Measurements from ENCODE around the gene DLGAP1.

DLGAP1 gene

GRCh38 chr18:4256766-4257417, 198.2 kb downstream of the DLGAP1 start:
- no peaks in the 10 kb centered on the region for H3K36me3 ChIP-seq (ENCODE audit: control insufficient read depth in 1 of 2, insufficient read depth in 2 of 2, low read length in 2 of 2)
- H3K9me3 ChIP-seq (ENCODE audit: control insufficient read depth in 1 of 2, low read length in 2 of 2), result no peaks in the 10 kb centered on the region
- H3K27me3 ChIP-seq (ENCODE audit: low read depth, low read length), result no peaks in the 10 kb centered on the region
- no peak overlapping the region for H3K27ac ChIP-seq (ENCODE audit: low read length)
- H3K4me3 ChIP-seq (ENCODE audit: low read depth in 1 of 2, low read length in 2 of 2), result no peak overlapping the region
- no peaks in the 10 kb centered on the region for H3K4me1 ChIP-seq (ENCODE audit: control insufficient read depth in 1 of 2, insufficient read depth in 2 of 2, low read length in 2 of 2)

DNA sequence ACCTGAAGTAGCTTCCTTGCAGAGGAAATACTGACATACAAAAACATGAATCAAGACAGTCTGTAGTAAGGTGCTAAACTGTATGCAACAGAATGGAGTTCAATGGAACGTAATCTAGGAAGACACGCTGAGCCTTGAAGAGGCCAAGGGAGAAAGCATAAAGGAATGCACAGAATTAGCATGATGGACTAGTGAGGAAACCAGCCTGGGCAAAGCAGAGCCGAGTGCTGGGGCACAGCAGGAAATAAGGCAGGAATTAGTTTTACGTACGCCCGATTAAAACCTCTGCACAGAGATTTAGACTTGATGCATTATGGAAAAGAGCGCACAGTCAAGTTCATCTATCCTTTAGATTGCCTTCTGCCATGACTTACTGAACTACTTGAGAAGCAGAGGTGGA, 200.3 kb downstream of the DLGAP1 start:
- no peak overlapping the region for H3K4me3 ChIP-seq (ENCODE audit: low read depth in 1 of 2, low read length in 2 of 2)
- H3K9me3 ChIP-seq (ENCODE audit: control insufficient read depth in 1 of 2, low read length in 2 of 2), result no peaks in the 10 kb centered on the region
- H3K36me3 ChIP-seq (ENCODE audit: control insufficient read depth in 1 of 2, insufficient read depth in 2 of 2, low read length in 2 of 2), result no peaks in the 10 kb centered on the region
- H3K4me1 ChIP-seq (ENCODE audit: control insufficient read depth in 1 of 2, insufficient read depth in 2 of 2, low read length in 2 of 2), result no peaks in the 10 kb centered on the region
- H3K27ac ChIP-seq (ENCODE audit: low read length), result no peak overlapping the region
- H3K27me3 ChIP-seq (ENCODE audit: low read depth, low read length), result no peaks in the 10 kb centered on the region

- H3K27ac ChIP-seq (ENCODE audit: low read length), result no peak overlapping the region
- H3K36me3 ChIP-seq (ENCODE audit: control insufficient read depth in 1 of 2, insufficient read depth in 2 of 2, low read length in 2 of 2), result no peaks in the 10 kb centered on the region
- H3K27me3 ChIP-seq (ENCODE audit: low read depth, low read length), result no peaks in the 10 kb centered on the region
- H3K4me1 ChIP-seq (ENCODE audit: control insufficient read depth in 1 of 2, insufficient read depth in 2 of 2, low read length in 2 of 2), result no peaks in the 10 kb centered on the region
- no peaks in the 10 kb centered on the region for H3K9me3 ChIP-seq (ENCODE audit: control insufficient read depth in 1 of 2, low read length in 2 of 2)
- no peak overlapping the region for H3K4me3 ChIP-seq (ENCODE audit: low read depth in 1 of 2, low read length in 2 of 2)
Measured at GRCh38 chr18:4252829-4253228, 202.3 kb downstream of the DLGAP1 start.

DNA sequence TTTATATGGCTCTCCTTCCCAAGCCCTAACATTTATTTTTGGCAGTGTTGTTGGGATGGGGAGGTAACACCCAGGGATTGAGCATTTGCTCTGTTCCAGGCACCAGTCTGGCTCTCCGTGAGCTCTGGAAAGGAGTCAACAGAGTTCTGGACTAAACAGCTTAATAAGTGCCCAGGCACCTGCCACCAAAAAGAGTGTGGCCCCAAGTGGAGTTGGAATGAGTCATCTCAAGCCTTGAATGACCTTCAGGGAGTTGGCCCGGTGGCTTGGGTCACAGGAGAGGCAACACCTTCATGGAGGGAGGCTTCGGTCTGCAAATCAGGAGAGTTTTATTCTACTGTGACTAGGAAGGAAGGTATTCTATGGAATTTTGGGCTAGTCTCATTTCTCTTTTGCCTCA, 203.2 kb downstream of the DLGAP1 start:
- H3K4me3 ChIP-seq (ENCODE audit: low read depth in 1 of 2, low read length in 2 of 2), result no peak overlapping the region
- H3K9me3 ChIP-seq (ENCODE audit: control insufficient read depth in 1 of 2, low read length in 2 of 2), result no peaks in the 10 kb centered on the region
- no peak overlapping the region for H3K27ac ChIP-seq (ENCODE audit: low read length)
- H3K4me1 ChIP-seq (ENCODE audit: control insufficient read depth in 1 of 2, insufficient read depth in 2 of 2, low read length in 2 of 2), result no peaks in the 10 kb centered on the region
- no peaks in the 10 kb centered on the region for H3K36me3 ChIP-seq (ENCODE audit: control insufficient read depth in 1 of 2, insufficient read depth in 2 of 2, low read length in 2 of 2)
- H3K27me3 ChIP-seq (ENCODE audit: low read depth, low read length), result no peaks in the 10 kb centered on the region

DNA sequence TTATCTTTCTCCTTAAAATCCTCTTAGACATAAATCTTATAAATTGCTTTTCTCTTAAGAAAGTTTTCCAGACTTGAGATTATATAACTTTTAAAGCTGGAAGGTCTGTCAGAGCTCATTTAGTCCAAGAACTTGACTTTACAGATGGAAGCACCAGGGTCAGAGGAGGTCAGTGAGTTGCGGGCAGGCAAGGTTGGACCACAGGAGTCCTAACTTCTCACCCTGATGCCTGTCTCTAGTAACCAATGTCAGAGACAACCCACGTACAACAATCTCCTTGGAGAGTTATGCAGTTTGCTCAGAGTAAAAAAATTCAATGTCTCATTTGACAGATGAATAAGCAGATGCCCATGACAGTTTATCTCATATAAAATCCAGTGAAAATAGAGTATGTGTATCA, 203.9 kb downstream of the DLGAP1 start:
- H3K4me3 ChIP-seq (ENCODE audit: low read depth in 1 of 2, low read length in 2 of 2), result no peak overlapping the region
- no peaks in the 10 kb centered on the region for H3K36me3 ChIP-seq (ENCODE audit: control insufficient read depth in 1 of 2, insufficient read depth in 2 of 2, low read length in 2 of 2)
- no peaks in the 10 kb centered on the region for H3K4me1 ChIP-seq (ENCODE audit: control insufficient read depth in 1 of 2, insufficient read depth in 2 of 2, low read length in 2 of 2)
- H3K9me3 ChIP-seq (ENCODE audit: control insufficient read depth in 1 of 2, low read length in 2 of 2), result no peaks in the 10 kb centered on the region
- H3K27me3 ChIP-seq (ENCODE audit: low read depth, low read length), result no peaks in the 10 kb centered on the region
- no peak overlapping the region for H3K27ac ChIP-seq (ENCODE audit: low read length)

- no peaks in the 10 kb centered on the region for H3K4me1 ChIP-seq (ENCODE audit: control insufficient read depth in 1 of 2, insufficient read depth in 2 of 2, low read length in 2 of 2)
- no peak overlapping the region for H3K4me3 ChIP-seq (ENCODE audit: low read depth in 1 of 2, low read length in 2 of 2)
- H3K36me3 ChIP-seq (ENCODE audit: control insufficient read depth in 1 of 2, insufficient read depth in 2 of 2, low read length in 2 of 2), result no peaks in the 10 kb centered on the region
- H3K27ac ChIP-seq (ENCODE audit: low read length), result no peak overlapping the region
- H3K9me3 ChIP-seq (ENCODE audit: control insufficient read depth in 1 of 2, low read length in 2 of 2), result no peaks in the 10 kb centered on the region
- H3K27me3 ChIP-seq (ENCODE audit: low read depth, low read length), result no peaks in the 10 kb centered on the region
Measured at GRCh38 chr18:4250141-4250540, 205.0 kb downstream of the DLGAP1 start.

GRCh38 chr18:4248686-4249085, 206.4 kb downstream of the DLGAP1 start:
- Histone ChIP-seq H3K4me3 (ENCODE audit: low read depth in 1 of 2, low read length in 2 of 2) (no peak overlapping the region), H3K4me1 (ENCODE audit: control insufficient read depth in 1 of 2, insufficient read depth in 2 of 2, low read length in 2 of 2) (no peaks in the 10 kb centered on the region), H3K36me3 (ENCODE audit: control insufficient read depth in 1 of 2, insufficient read depth in 2 of 2, low read length in 2 of 2) (no peaks in the 10 kb centered on the region), H3K27me3 (ENCODE audit: low read depth, low read length) (no peaks in the 10 kb centered on the region), H3K9me3 (ENCODE audit: control insufficient read depth in 1 of 2, low read length in 2 of 2) (no peaks in the 10 kb centered on the region), H3K27ac (ENCODE audit: low read length) (no peak overlapping the region)

DNA sequence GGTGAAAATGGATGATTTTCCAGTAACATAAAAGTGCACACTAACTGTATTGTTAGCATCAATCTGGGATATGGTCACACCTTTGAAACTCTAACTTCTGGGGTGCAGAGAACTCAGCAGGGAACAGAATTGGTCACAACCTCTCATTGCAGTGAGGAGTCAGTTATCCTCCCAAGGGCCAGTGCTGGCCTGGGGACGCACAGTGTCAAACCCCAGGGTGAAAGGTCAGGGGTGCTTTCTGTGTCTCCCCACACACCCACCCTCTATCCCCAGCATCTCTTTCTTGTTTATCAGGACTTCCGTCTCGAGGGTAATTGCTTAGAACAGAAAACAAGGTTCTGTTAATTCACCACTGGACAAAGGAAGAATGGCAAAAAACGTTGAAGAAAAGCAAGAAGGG, 208.7 kb downstream of the DLGAP1 start:
- H3K4me1 ChIP-seq (ENCODE audit: control insufficient read depth in 1 of 2, insufficient read depth in 2 of 2, low read length in 2 of 2), result no peaks in the 10 kb centered on the region
- H3K4me3 ChIP-seq (ENCODE audit: low read depth in 1 of 2, low read length in 2 of 2), result no peak overlapping the region
- no peaks in the 10 kb centered on the region for H3K27me3 ChIP-seq (ENCODE audit: low read depth, low read length)
- no peaks in the 10 kb centered on the region for H3K9me3 ChIP-seq (ENCODE audit: control insufficient read depth in 1 of 2, low read length in 2 of 2)
- no peak overlapping the region for H3K27ac ChIP-seq (ENCODE audit: low read length)
- H3K36me3 ChIP-seq (ENCODE audit: control insufficient read depth in 1 of 2, insufficient read depth in 2 of 2, low read length in 2 of 2), result no peaks in the 10 kb centered on the region

DNA sequence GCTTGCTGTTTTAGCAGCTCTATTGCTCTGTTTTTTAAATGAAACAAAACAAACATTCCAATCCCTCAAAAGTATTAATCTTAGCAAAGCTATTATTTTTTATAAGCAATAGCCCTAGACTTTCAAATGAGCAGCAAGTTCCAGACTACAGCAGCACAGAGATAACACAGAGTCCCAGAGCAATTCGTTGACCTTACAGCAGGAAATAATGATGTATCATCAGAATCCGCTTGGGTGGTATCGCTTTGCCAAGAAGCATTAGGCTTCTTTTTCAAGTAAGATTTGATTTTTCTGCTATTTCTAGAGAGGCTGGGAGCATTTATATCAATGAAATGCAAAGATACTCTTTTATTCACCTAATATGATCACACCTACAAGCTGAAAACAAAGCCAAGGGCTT, 209.7 kb downstream of the DLGAP1 start:
- Histone ChIP-seq H3K4me1 (ENCODE audit: control insufficient read depth in 1 of 2, insufficient read depth in 2 of 2, low read length in 2 of 2) (no peaks in the 10 kb centered on the region), H3K9me3 (ENCODE audit: control insufficient read depth in 1 of 2, low read length in 2 of 2) (no peaks in the 10 kb centered on the region), H3K36me3 (ENCODE audit: control insufficient read depth in 1 of 2, insufficient read depth in 2 of 2, low read length in 2 of 2) (no peaks in the 10 kb centered on the region), H3K27me3 (ENCODE audit: low read depth, low read length) (no peaks in the 10 kb centered on the region), H3K4me3 (ENCODE audit: low read depth in 1 of 2, low read length in 2 of 2) (no peak overlapping the region), H3K27ac (ENCODE audit: low read length) (no peak overlapping the region)

- H3K27me3 ChIP-seq (ENCODE audit: low read depth, low read length), result no peaks in the 10 kb centered on the region
- H3K9me3 ChIP-seq (ENCODE audit: control insufficient read depth in 1 of 2, low read length in 2 of 2), result no peaks in the 10 kb centered on the region
- no peaks in the 10 kb centered on the region for H3K4me1 ChIP-seq (ENCODE audit: control insufficient read depth in 1 of 2, insufficient read depth in 2 of 2, low read length in 2 of 2)
- H3K36me3 ChIP-seq (ENCODE audit: control insufficient read depth in 1 of 2, insufficient read depth in 2 of 2, low read length in 2 of 2), result no peaks in the 10 kb centered on the region
- no peak overlapping the region for H3K27ac ChIP-seq (ENCODE audit: low read length)
- H3K4me3 ChIP-seq (ENCODE audit: low read depth in 1 of 2, low read length in 2 of 2), result no peak overlapping the region
Measured at GRCh38 chr18:4242431-4243161, 212.5 kb downstream of the DLGAP1 start.

DNA sequence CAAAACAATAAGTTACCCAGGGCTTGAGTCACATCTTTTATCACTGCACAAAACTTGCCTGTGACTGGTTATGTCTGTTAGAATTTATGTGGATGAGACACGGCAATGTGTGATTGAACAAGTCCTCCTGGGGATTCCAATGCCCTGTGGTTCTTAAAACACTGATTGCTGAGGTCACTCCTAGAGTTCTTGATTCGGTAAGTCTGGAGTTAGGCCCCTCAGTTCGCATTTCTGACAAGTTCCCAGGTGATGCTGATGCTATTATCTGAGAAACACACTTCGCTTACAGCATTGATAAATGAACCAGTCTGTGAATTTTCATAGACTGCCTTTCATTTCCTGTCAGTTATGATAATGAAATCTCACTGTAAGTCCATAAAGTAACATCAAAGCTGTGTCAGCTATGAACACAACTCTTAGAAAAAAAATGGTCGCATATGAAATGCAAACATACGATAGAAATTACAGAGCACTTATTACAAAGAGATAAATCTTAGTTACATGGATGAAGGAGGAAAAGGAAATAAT, 214.0 kb downstream of the DLGAP1 start:
- H3K4me1 ChIP-seq (ENCODE audit: control insufficient read depth in 1 of 2, insufficient read depth in 2 of 2, low read length in 2 of 2), result no peaks in the 10 kb centered on the region
- H3K9me3 ChIP-seq (ENCODE audit: control insufficient read depth in 1 of 2, low read length in 2 of 2), result no peaks in the 10 kb centered on the region
- H3K27ac ChIP-seq (ENCODE audit: low read length), result no peak overlapping the region
- no peaks in the 10 kb centered on the region for H3K36me3 ChIP-seq (ENCODE audit: control insufficient read depth in 1 of 2, insufficient read depth in 2 of 2, low read length in 2 of 2)
- no peaks in the 10 kb centered on the region for H3K27me3 ChIP-seq (ENCODE audit: low read depth, low read length)
- H3K4me3 ChIP-seq (ENCODE audit: low read depth in 1 of 2, low read length in 2 of 2), result no peak overlapping the region

All from muscle layer of duodenum (tissue), 2 donors.